Measurements from ENCODE around the gene CLEC3A. TPM values are rescaled to one million over a fixed set of nuclear protein-coding genes. Genes with fewer than 3 reads are reported as not detected.
"Not testable (repeated sequence)": the region's sequence is repeated elsewhere in the genome, so short reads cannot be mapped to it uniquely, and the experiment has no call there.

CLEC3A gene
- total RNA-seq (2014; rRNA removed; shearing (Covaris generic); ENCODE audit: low replicate concordance) = not detected in 2 replicates

- Histone ChIP-seq H3K36me3 (no peaks in the 10 kb centered on the region), H3K4me3 (no peak within 1 kb of the TSS), H3K27me3 (no peaks in the 10 kb centered on the region), H3K9me3 (no peaks in the 10 kb centered on the region)
- DNase-seq = no peak
Observed at GRCh38 chr16:78022347-78023060, at the start of gene CLEC3A. Gene CLEC3A (plus strand): TSS chr16:78022548. CDS start chr16:78022627, 79 bp downstream.

GRCh38 chr16:77974883-77975282 lies 47.5 kb upstream of the CLEC3A start:
- DNase-seq = no peak
- H3K9me3 ChIP-seq = no peaks in the 10 kb centered on the region
- no peaks in the 10 kb centered on the region for H3K36me3 ChIP-seq
- H3K27me3 ChIP-seq = no peaks in the 10 kb centered on the region
- no peak overlapping the region for H3K4me3 ChIP-seq

- H3K27me3 ChIP-seq = no peaks in the 10 kb centered on the region
- no peak for DNase-seq
- no peaks in the 10 kb centered on the region for H3K36me3 ChIP-seq
- H3K9me3 ChIP-seq = no peaks in the 10 kb centered on the region
- no peak overlapping the region for H3K4me3 ChIP-seq
Observed at GRCh38 chr16:77975942-77976341, 46.4 kb upstream of the CLEC3A start.

- H3K27me3 ChIP-seq = no peaks in the 10 kb centered on the region
- no peaks in the 10 kb centered on the region for H3K36me3 ChIP-seq
- H3K9me3 ChIP-seq = no peaks in the 10 kb centered on the region
- no peak overlapping the region for H3K4me3 ChIP-seq
- no peak for DNase-seq
Observed at GRCh38 chr16:77977339-77977738, 45.0 kb upstream of the CLEC3A start.

GRCh38 chr16:77985111-77985510 lies 37.2 kb upstream of the CLEC3A start:
- DNase-seq = no peak
- Histone ChIP-seq H3K36me3 (no peaks in the 10 kb centered on the region), H3K9me3 (no peaks in the 10 kb centered on the region), H3K27me3 (no peaks in the 10 kb centered on the region), H3K4me3 (no peak overlapping the region)

- Histone ChIP-seq H3K27me3 (no peaks in the 10 kb centered on the region), H3K9me3 (no peaks in the 10 kb centered on the region), H3K4me3 (no peak overlapping the region), H3K36me3 (no peaks in the 10 kb centered on the region)
- DNase-seq = no peak
Observed at GRCh38 chr16:77986011-77986740, 36.2 kb upstream of the CLEC3A start.

- Histone ChIP-seq H3K9me3 (no peaks in the 10 kb centered on the region), H3K36me3 (no peaks in the 10 kb centered on the region), H3K27me3 (no peaks in the 10 kb centered on the region), H3K4me3 (no peak overlapping the region)
- DNase-seq = no peak
Observed at GRCh38 chr16:77987810-77988209, 34.5 kb upstream of the CLEC3A start.

- Histone ChIP-seq H3K36me3 (no peaks in the 10 kb centered on the region), H3K27me3 (no peaks in the 10 kb centered on the region), H3K9me3 (no peaks in the 10 kb centered on the region), H3K4me3 (no peak overlapping the region)
- no peak for DNase-seq
Observed at GRCh38 chr16:77989846-77990245, 32.5 kb upstream of the CLEC3A start.

- Histone ChIP-seq H3K27me3 (no peaks in the 10 kb centered on the region), H3K4me3 (no peak overlapping the region), H3K9me3 (no peaks in the 10 kb centered on the region), H3K36me3 (no peaks in the 10 kb centered on the region)
- DNase-seq = no peak
Observed at GRCh38 chr16:77991701-77992100, 30.6 kb upstream of the CLEC3A start.

- not testable (repeated sequence) for H3K4me3 ChIP-seq, DNase-seq, H3K36me3 ChIP-seq, H3K9me3 ChIP-seq, H3K27me3 ChIP-seq
Observed at GRCh38 chr16:77992381-77992780, 30.0 kb upstream of the CLEC3A start.

GRCh38 chr16:77993111-77993985 lies 29.0 kb upstream of the CLEC3A start:
- DNase-seq = peak; percentile 45
- Histone ChIP-seq H3K4me3 (no peak overlapping the region), H3K27me3 (no peaks in the 10 kb centered on the region), H3K9me3 (no peaks in the 10 kb centered on the region), H3K36me3 (no peaks in the 10 kb centered on the region)

- Histone ChIP-seq H3K9me3 (no peaks in the 10 kb centered on the region), H3K27me3 (no peaks in the 10 kb centered on the region), H3K4me3 (no peak overlapping the region), H3K36me3 (no peaks in the 10 kb centered on the region)
- no peak for DNase-seq
Observed at GRCh38 chr16:77995843-77996455, 26.4 kb upstream of the CLEC3A start.

- Histone ChIP-seq H3K27me3 (no peaks in the 10 kb centered on the region), H3K9me3 (no peaks in the 10 kb centered on the region), H3K36me3 (no peaks in the 10 kb centered on the region), H3K4me3 (no peak overlapping the region)
- DNase-seq = no peak
Observed at GRCh38 chr16:77998350-77999023, 23.9 kb upstream of the CLEC3A start.

- no peaks in the 10 kb centered on the region for H3K27me3 ChIP-seq
- no peak overlapping the region for H3K4me3 ChIP-seq
- no peaks in the 10 kb centered on the region for H3K36me3 ChIP-seq
- DNase-seq = no peak
- no peaks in the 10 kb centered on the region for H3K9me3 ChIP-seq
Observed at GRCh38 chr16:78001451-78002025, 20.8 kb upstream of the CLEC3A start.

GRCh38 chr16:78002915-78003538 lies 19.3 kb upstream of the CLEC3A start:
- peak; percentile 68 for DNase-seq
- no peaks in the 10 kb centered on the region for H3K36me3 ChIP-seq
- H3K4me3 ChIP-seq = no peak overlapping the region
- no peaks in the 10 kb centered on the region for H3K27me3 ChIP-seq
- H3K9me3 ChIP-seq = no peaks in the 10 kb centered on the region

- Histone ChIP-seq H3K4me3 (no peak overlapping the region), H3K36me3 (no peaks in the 10 kb centered on the region), H3K27me3 (no peaks in the 10 kb centered on the region), H3K9me3 (no peaks in the 10 kb centered on the region)
- no peak for DNase-seq
Observed at GRCh38 chr16:78004517-78004916, 17.8 kb upstream of the CLEC3A start.
